IPS-NIHi11 (cell line): ENCODE results near the gene PFDN5.
A peak's percentile ranks its signal among the peaks of the same experiment; 100 is the strongest.
"Not testable (repeated sequence)": the region's sequence is repeated elsewhere in the genome, so short reads cannot be mapped to it uniquely, and the experiment has no call there.

Experiments
- DNase-seq: peaks from one replicate; pipeline ENCODE4 v3.0.0; 2012; ENCODE audit warnings: mixed read lengths, low spot score

PFDN5 gene

GRCh38 chr12:53287741-53288216, 7.6 kb upstream of the PFDN5 start:
- peak; percentile 81 for DNase-seq

- DNase-seq = no peak
Measured at GRCh38 chr12:53288322-53288721, 7.0 kb upstream of the PFDN5 start.

- no peak for DNase-seq
Measured at GRCh38 chr12:53289891-53290290, 5.5 kb upstream of the PFDN5 start.

GRCh38 chr12:53290661-53291060, 4.7 kb upstream of the PFDN5 start:
- DNase-seq = no peak

GRCh38 chr12:53292426-53292825, 2.9 kb upstream of the PFDN5 start:
- no peak for DNase-seq

- DNase-seq = no peak
Measured at GRCh38 chr12:53295891-53296219, 513 bp downstream of the PFDN5 start.

- not testable (repeated sequence) for DNase-seq
Measured at GRCh38 chr12:53297106-53297505, 1.8 kb downstream of the PFDN5 start.

- no peak for DNase-seq
Measured at GRCh38 chr12:53298164-53298563, 2.8 kb downstream of the PFDN5 start.

GRCh38 chr12:53299101-53299453, 3.7 kb downstream of the PFDN5 start:
- no peak for DNase-seq

- peak; percentile 93 for DNase-seq
Measured at GRCh38 chr12:53299454-53300180, 4.3 kb downstream of the PFDN5 start, which contains the start of gene MYG1. MYG1 (plus strand) TSS chr12:53299695; CDS start chr12:53299738, 43 bp downstream.

- no peak for DNase-seq
Measured at GRCh38 chr12:53300187-53300586, 4.8 kb downstream of the PFDN5 start.

- DNase-seq = no peak
Measured at GRCh38 chr12:53302903-53303302, 7.6 kb downstream of the PFDN5 start.

GRCh38 chr12:53306826-53307225, 11.5 kb downstream of the PFDN5 start:
- DNase-seq = no peak

- DNase-seq = no peak
Measured at GRCh38 chr12:53308276-53308675, 12.9 kb downstream of the PFDN5 start.

- DNase-seq = no peak
Measured at GRCh38 chr12:53313996-53314395, 18.7 kb downstream of the PFDN5 start.

GRCh38 chr12:53320352-53321195, 25.2 kb downstream of the PFDN5 start:
- no peak for DNase-seq

- no peak for DNase-seq
Measured at GRCh38 chr12:53324113-53324778, 28.9 kb downstream of the PFDN5 start.

- DNase-seq = peak; percentile 90
Measured at GRCh38 chr12:53324779-53325510, 29.6 kb downstream of the PFDN5 start.

- peak; percentile 77 for DNase-seq
Measured at GRCh38 chr12:53325511-53326061, 30.2 kb downstream of the PFDN5 start.

GRCh38 chr12:53326460-53327185, 31.3 kb downstream of the PFDN5 start:
- DNase-seq = no peak

- no peak for DNase-seq
Measured at GRCh38 chr12:53327435-53328042, 32.2 kb downstream of the PFDN5 start.
